GM21786 (cell line): ENCODE data around the gene OGFOD2.
"Not testable (repeated sequence)": the region's sequence is repeated elsewhere in the genome, so short reads cannot be mapped to it uniquely, and the experiment has no call there.

Experiments
- ATAC-seq: cut with Tn5 transposase; IDR thresholded peaks from one replicate; pipeline ENCODE4 v1.9.1; 2021; ENCODE audit not compliant: unreplicated experiment

Gene OGFOD2

GRCh38 chr12:123001464-123001863 is 26.4 kb downstream of the OGFOD2 start:
- no peak for ATAC-seq

GRCh38 chr12:123003257-123003656 is 28.2 kb downstream of the OGFOD2 start:
- ATAC-seq = no peak

- ATAC-seq = no peak
Measured at GRCh38 chr12:123004287-123004686, 29.2 kb downstream of the OGFOD2 start.

GRCh38 chr12:123005081-123005626 is 30.1 kb downstream of the OGFOD2 start:
- ATAC-seq = no peak

GRCh38 chr12:123006977-123007376 is 31.9 kb downstream of the OGFOD2 start:
- ATAC-seq = no peak

- no peak for ATAC-seq
Measured at GRCh38 chr12:123010110-123010509, 35.1 kb downstream of the OGFOD2 start.

GRCh38 chr12:123010681-123011080 is 35.6 kb downstream of the OGFOD2 start:
- ATAC-seq = no peak

- ATAC-seq = no peak
Measured at GRCh38 chr12:123011701-123012100, 36.7 kb downstream of the OGFOD2 start.

- no peak for ATAC-seq
Measured at GRCh38 chr12:123013185-123014095, 38.4 kb downstream of the OGFOD2 start.

GRCh38 chr12:123014473-123014872 is 39.4 kb downstream of the OGFOD2 start:
- not testable (repeated sequence) for ATAC-seq

GRCh38 chr12:123017753-123018152 is 42.7 kb downstream of the OGFOD2 start:
- ATAC-seq = no peak

GRCh38 chr12:123019841-123020138 is 44.7 kb downstream of the OGFOD2 start:
- ATAC-seq = no peak

- ATAC-seq = no peak
Measured at GRCh38 chr12:123021688-123022604, 46.9 kb downstream of the OGFOD2 start.

GRCh38 chr12:123022846-123023245 is 47.8 kb downstream of the OGFOD2 start:
- ATAC-seq = no peak

- ATAC-seq = no peak
Measured at GRCh38 chr12:123024819-123025391, 49.9 kb downstream of the OGFOD2 start.

GRCh38 chr12:123026094-123026853 is 51.2 kb downstream of the OGFOD2 start:
- no peak for ATAC-seq

- ATAC-seq = no peak
Measured at GRCh38 chr12:123027726-123028445, 52.8 kb downstream of the OGFOD2 start.

- ATAC-seq = no peak
Measured at GRCh38 chr12:123028475-123028874, 53.4 kb downstream of the OGFOD2 start.

- ATAC-seq = no peak
Measured at GRCh38 chr12:123029550-123029949, 54.5 kb downstream of the OGFOD2 start.
